ENCODE measurements around the gene HSPG2. TPM values are rescaled to one million over a fixed set of nuclear protein-coding genes. Genes with fewer than 3 reads are reported as not detected.
A peak's percentile ranks its signal among the peaks of the same experiment; 100 is the strongest.

HSPG2 gene
- total and polyA plus RNA-seq, 9 of the 15 experiments (the other 6 are each of a cell fraction or from before 2014, with no cell fraction given), result 0.14 to 160 (median 15.7) TPM

DNA sequence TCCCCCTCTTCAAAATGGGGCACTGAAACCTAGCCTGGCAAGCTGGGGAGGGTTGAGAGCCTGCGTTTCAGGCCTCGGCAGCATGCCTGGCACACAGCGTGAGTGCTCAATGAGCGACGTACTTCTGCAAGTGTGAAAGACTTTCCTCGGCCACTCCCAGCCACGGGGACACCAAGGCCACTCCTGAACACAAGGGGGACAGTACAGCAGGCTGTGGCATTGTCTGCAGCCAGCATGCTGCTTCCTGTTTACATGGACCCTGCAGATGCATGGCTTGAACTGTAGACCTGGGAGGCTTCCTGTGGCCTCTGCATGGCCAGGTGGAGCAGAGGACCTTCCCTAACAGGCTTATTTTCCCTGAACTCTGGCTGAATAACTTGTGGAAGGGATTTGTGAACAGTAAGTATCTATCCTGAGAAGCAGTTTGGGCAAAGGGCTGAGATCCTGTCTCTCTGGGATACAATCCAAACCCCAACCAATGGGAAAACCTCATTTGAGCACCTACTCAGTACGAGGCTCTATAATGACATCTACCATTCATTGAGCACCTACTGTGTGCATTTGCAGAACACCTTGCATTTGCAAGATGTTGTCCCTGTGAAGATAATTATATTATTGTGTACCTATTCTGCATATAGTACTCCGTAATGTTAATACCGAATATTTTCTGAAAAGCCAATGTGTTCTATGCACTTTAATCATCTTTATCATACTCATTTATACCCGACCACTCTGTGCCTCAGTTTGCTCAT is 9.9 kb upstream of the HSPG2 start (continued):
- TF ChIP-seq CBX1 (IDR thresholded peaks at IDR 0.05; ENCODE audit: low read depth) (no peak), USF1 (CRISPR knock-in tag; IDR thresholded peaks at IDR 0.05) (peak; percentile 55), E2F6 (IDR thresholded peaks at IDR 0.05; ENCODE audit: borderline replicate concordance in 1 of 2, extremely low read depth in 1 of 2, insufficient read depth in 1 of 2, insufficient read length in 1 of 2, low read depth in 1 of 2, low read length in 1 of 2, poor library complexity in 1 of 2, severe bottlenecking in 1 of 2) (peak in 1 of 2 experiments; percentile 47), FOXK2 (conservative IDR thresholded peaks at IDR 0.05 in 1 of 2, IDR thresholded peaks at IDR 0.05 in 1 of 2; ENCODE audit: low read depth in 2 of 2) (peak; percentile 94 to 95), HCFC1 (IDR thresholded peaks at IDR 0.05; ENCODE audit: low read depth, low read length) (0 out of 2 replicates have a peak, but pooled peaks have one; percentile 21), BRCA1 (IDR thresholded peaks at IDR 0.05) (no peak), BRCA1 (CRISPR knock-in tag; IDR thresholded peaks at IDR 0.05) (no peak), CTCF (IDR thresholded peaks at IDR 0.05 in 2 of 3, conservative IDR thresholded peaks at IDR 0.05 in 1 of 3; ENCODE audit: insufficient read depth in 2 of 3, low read depth in 1 of 3, low read length in 3 of 3) (peak; percentile 26 to 36 (median 27); a peak in 4 of 6 replicates), GABPA (tag; conservative IDR thresholded peaks at IDR 0.05; ENCODE audit: low read depth) (peak; percentile 33; the same call in 1 of the 2 replicates), MCM2 (IDR thresholded peaks at IDR 0.05; ENCODE audit: low read depth) (no peak), ELF1 (tag; IDR thresholded peaks at IDR 0.05) (0 out of 2 replicates have a peak, but pooled peaks have one; percentile 47), ETV1 (tag; conservative IDR thresholded peaks at IDR 0.05; ENCODE audit: low read depth) (0 out of 2 replicates have a peak, but pooled peaks have one; percentile 26), MEF2A (IDR thresholded peaks at IDR 0.05; ENCODE audit: control insufficient read depth, low read depth, low read length) (no peak), SRSF1 (IDR thresholded peaks at IDR 0.05; ENCODE audit: low read depth, low read length) (no peak), FOXA3 (CRISPR knock-in tag; conservative IDR thresholded peaks at IDR 0.05 in 1 of 2, IDR thresholded peaks at IDR 0.05 in 1 of 2) (0 out of 4 replicates have a peak, but pooled peaks of 1 of the 2 experiments have one; percentile 38)
- TF ChIP-seq, protein P1, sequence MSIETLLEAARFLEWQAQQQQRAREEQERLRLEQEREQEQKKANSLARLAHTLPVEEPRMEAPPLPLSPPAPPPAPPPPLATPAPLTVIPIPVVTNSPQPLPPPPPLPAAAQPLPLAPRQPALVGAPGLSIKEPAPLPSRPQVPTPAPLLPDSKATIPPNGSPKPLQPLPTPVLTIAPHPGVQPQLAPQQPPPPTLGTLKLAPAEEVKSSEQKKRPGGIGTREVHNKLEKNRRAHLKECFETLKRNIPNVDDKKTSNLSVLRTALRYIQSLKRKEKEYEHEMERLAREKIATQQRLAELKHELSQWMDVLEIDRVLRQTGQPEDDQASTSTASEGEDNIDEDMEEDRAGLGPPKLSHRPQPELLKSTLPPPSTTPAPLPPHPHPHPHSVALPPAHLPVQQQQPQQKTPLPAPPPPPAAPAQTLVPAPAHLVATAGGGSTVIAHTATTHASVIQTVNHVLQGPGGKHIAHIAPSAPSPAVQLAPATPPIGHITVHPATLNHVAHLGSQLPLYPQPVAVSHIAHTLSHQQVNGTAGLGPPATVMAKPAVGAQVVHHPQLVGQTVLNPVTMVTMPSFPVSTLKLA (conservative IDR thresholded peaks at IDR 0.05), result peak; percentile 71 to 74
